ENCODE measurements around the gene MARCHF6. TPM values are rescaled to one million over a fixed set of nuclear protein-coding genes. Genes with fewer than 3 reads are reported as not detected.

MARCHF6 gene
- total and polyA plus RNA-seq, 9 of the 15 experiments (the other 6 are each of a cell fraction or from before 2014, with no cell fraction given), result 74.1 to 456 (median 116) TPM

GRCh38 chr5:10307206-10308148 is 46.0 kb upstream of the MARCHF6 start, which contains the start of gene CMBL (continued):
- no peak for TF ChIP-seq FOXJ2 (tag; IDR thresholded peaks at IDR 0.05)
- peak; percentile 61; the same call in 1 of the 2 replicates for TF ChIP-seq NFIC (IDR thresholded peaks at IDR 0.05)
- TF ChIP-seq BRF2 (IDR thresholded peaks at IDR 0.05; ENCODE audit: borderline replicate concordance, insufficient read depth, insufficient read length), result no peak
- peak; percentile 30 to 88; a peak in 3 of 4 replicates for TF ChIP-seq KDM1A (IDR thresholded peaks at IDR 0.05)
- peak; percentile 65 for TF ChIP-seq SMARCA4 (IDR thresholded peaks at IDR 0.05)
- TF ChIP-seq ZNF24 (IDR thresholded peaks at IDR 0.05), result peak; percentile 6; the same call in 1 of the 2 replicates
- TF ChIP-seq ARID4B (CRISPR knock-in tag; IDR thresholded peaks at IDR 0.05), result peak; percentile 82; the same call in 1 of the 2 replicates
- TF ChIP-seq AFF1 (IDR thresholded peaks at IDR 0.05; ENCODE audit: low read depth in 1 of 2, partially characterized antibody in 2 of 2), result peak; percentile 42 to 89
- TF ChIP-seq MAZ (CRISPR knock-in tag; conservative IDR thresholded peaks at IDR 0.05 in 1 of 2, IDR thresholded peaks at IDR 0.05 in 1 of 2), result peak; percentile 84 to 97
- TF ChIP-seq ZNF165 (CRISPR knock-in tag; IDR thresholded peaks at IDR 0.05; ENCODE audit: borderline replicate concordance), result no peak
- peak; percentile 60 to 71 for TF ChIP-seq E2F6 (IDR thresholded peaks at IDR 0.05; ENCODE audit: borderline replicate concordance in 1 of 2, extremely low read depth in 1 of 2, insufficient read depth in 1 of 2, insufficient read length in 1 of 2, low read depth in 1 of 2, low read length in 1 of 2, poor library complexity in 1 of 2, severe bottlenecking in 1 of 2)
- peak; percentile 48; the same call in 1 of the 2 replicates for TF ChIP-seq ZBTB5 (IDR thresholded peaks at IDR 0.05)
